RWPE1 (cell line): ENCODE results near the gene NOL4L.

Experiments used
- CTCF ChIA-PET: fragments of 350-600 bp; sonication (Branson Sonifier 250); formaldehyde crosslinking; extraction: SDS; loops from one replicate; lab custom pipeline; 2021; lab: Yijun Ruan, JAX
- POLR2A ChIA-PET: fragments of 400-600 bp; formaldehyde crosslinking; extraction: SDS; loops from one replicate; lab custom pipeline; 2020; ENCODE audit warnings: antibody characterized with exemption; ENCODE audit not compliant: low non-redundant PET; lab: Yijun Ruan, JAX
- DNase-seq: peaks from one replicate; pipeline ENCODE4 v3.0.0; 2012; ENCODE audit warnings: low spot score
- H3K27ac ChIP-seq: fragments of 450-650 bp; 2 replicates; pipeline ENCODE4 v1.5.1; 2017
- TF ChIP-seq, protein P1 (sequence below): fragments of 450-650 bp; conservative IDR thresholded peaks from 2 replicates; pipeline ENCODE4 v1.5.1; 2017; ENCODE audit warnings: low read depth, mild to moderate bottlenecking

NOL4L gene

DNA sequence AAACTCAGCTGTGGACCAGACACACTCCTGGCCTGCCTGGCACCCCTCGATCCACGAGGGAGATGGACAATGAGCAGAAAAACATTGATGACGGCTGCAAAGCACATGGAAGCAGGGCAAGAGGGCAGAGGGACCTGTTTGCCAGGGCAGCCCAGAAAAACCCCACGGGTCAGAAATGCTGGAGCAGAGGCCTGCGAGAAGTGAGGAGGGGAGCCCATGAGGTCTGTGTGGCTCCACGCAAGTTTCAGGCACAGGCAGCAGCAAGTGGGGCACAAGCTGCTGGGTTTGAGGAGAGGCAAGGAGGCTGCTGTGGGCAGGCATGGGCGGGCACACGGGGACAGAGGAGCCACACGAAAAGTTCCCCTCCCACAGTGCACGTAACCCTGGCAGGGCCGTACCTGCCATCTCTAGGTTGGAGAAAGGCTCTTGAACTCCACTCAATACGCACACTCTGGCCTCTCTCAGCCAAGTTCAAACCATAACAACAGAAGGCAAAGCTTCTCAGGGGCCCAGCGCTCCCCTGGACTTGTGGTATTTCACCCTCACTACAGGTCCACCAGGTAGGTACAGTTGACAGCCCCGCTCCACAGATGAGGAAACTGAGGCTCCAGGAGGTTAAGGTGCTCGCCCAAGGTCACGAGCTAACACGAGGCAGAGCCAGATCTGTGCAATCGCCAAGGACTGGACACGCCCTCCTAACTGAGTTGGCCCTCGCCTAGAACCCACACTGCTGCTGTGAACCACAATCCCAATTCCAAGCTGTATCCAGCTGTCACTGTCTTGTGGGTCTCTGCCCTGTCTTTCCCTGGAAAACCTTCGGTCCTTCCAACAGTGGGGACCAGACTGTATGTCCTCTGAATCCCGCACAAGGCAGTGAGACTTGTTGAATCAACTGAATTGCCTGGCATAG lies 108.2 kb downstream of the NOL4L start:
- no peak for DNase-seq
- ChIA-PET POLR2A (no interaction called here), CTCF (interaction anchor here (0.6 to 4.1 kb wide), 3 partner anchors 8 to 294 kb away, joined by 3 to 22 read pairs (median 4); no protein-coding TSS in a partner anchor)
- H3K27ac ChIP-seq: peak overlapping the region; percentile 93
- TF ChIP-seq, protein P1, sequence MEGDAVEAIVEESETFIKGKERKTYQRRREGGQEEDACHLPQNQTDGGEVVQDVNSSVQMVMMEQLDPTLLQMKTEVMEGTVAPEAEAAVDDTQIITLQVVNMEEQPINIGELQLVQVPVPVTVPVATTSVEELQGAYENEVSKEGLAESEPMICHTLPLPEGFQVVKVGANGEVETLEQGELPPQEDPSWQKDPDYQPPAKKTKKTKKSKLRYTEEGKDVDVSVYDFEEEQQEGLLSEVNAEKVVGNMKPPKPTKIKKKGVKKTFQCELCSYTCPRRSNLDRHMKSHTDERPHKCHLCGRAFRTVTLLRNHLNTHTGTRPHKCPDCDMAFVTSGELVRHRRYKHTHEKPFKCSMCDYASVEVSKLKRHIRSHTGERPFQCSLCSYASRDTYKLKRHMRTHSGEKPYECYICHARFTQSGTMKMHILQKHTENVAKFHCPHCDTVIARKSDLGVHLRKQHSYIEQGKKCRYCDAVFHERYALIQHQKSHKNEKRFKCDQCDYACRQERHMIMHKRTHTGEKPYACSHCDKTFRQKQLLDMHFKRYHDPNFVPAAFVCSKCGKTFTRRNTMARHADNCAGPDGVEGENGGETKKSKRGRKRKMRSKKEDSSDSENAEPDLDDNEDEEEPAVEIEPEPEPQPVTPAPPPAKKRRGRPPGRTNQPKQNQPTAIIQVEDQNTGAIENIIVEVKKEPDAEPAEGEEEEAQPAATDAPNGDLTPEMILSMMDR: no peak

DNA sequence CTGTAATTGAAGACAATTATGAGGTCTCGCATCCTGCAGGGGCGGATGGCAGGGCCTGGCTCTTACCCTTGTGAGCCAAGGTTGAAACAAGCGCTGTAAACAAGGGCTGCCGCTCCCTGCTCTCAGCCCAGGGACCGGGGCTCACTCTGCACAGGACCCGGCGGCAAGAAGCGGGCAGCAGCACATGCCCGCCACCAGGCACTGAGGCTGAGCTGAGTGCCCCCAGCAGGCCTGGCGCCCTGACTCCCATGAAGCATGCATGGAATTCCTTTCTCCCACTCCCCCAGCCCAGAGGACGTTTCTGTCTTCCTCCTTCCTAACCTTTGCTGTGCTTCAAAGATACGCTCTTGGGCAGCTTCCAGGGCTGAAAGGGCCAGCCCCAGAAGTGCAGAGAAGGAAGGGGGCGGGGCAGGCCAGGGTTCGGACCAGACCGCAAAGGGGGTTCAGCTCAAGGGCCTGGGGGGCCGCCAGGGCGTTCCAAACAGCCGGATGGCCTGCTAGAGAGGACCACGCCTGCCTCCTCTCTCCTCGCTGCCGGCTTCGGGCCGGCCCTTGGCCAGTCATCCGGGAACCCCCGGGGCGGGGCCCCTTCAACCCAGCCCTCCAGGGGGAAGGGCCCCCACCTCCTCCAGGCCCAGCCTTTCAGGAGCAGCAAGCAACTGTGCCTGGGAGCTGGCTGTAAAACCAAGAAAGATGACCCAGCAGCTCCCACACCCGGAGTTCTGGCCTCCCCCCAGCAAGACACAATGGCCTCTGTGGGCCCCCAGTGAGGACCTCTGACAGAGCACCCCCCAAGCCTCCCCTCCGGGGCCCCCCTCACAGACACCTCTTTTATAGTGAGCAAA lies 109.9 kb downstream of the NOL4L start:
- CTCF ChIA-PET: interaction anchor here (0.7 to 4.1 kb wide), 3 partner anchors 10 to 138 kb away, joined by 3 to 22 read pairs (median 4); no protein-coding TSS in a partner anchor
- TF ChIP-seq, protein P1: no peak
- DNase-seq: peak; percentile 99
- H3K27ac ChIP-seq: peak overlapping the region; percentile 93
- POLR2A ChIA-PET: interaction anchor here (0.6 kb wide), 1 partner anchor 251 kb away, joined by 3 read pairs; no protein-coding TSS in a partner anchor

DNA sequence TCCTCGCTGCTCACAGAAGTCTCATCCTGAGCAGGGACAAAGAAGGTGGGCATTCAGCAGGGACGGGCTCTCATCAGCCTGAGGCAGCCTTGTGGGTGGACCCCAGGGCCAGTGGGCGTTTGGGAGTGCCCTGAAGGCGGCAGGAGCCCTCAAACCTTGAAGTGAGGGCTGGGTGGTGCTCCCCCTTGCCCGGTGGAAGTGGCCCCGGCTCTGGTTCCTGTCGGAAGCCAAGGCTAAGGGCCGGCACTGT lies 110.5 kb downstream of the NOL4L start:
- DNase-seq: no peak
- peak overlapping the region; percentile 93 for H3K27ac ChIP-seq
- ChIA-PET POLR2A (interaction anchor here (0.6 kb wide), 1 partner anchor 251 kb away, joined by 3 read pairs; no protein-coding TSS in a partner anchor), CTCF (interaction anchor here (0.6 to 4.1 kb wide), 2 partner anchors 11 to 443 kb away, joined by 5 to 22 read pairs; no protein-coding TSS in a partner anchor)
- TF ChIP-seq, protein P1: no peak

DNA sequence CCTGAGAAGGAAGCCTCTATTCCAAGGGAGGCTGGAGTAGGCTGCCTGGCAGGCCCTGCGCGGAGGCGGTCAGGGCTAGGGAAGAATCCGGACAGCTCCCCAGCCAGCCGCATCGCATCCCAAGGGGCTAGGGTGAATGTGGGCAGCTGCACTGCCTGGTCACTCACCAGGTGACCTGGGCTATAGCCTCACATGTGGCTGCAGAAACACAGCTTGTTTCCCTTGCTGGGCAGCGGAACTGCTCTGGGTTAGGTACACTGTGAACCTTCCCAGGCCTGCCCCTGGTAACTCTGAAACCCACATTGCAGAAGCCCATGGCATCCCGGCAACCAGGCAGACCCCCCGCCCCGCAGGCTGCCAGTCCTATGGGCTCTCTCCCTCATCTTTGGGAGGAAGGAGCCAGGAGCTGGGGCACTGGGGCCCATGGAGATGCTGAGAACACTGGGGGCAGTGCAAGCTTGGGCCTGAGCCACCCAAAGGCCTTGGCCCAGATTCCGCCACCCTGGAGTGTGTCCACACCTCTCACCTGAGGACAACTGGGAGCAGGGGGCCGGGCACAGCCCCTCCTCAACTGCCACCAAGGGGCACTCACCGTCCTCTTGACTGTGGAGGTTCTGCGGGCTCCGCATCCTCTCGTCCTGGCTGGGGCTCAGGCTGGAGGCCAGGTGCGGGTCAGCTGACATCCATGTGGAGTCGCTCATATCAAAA lies 111.0 kb downstream of the NOL4L start:
- ChIA-PET POLR2A (interaction anchor here (0.5 kb wide), 1 partner anchor 49 kb away, joined by 5 read pairs; no protein-coding TSS in a partner anchor), CTCF (interaction anchor here (0.6 to 4.1 kb wide), 3 partner anchors 11 to 442 kb away, joined by 3 to 22 read pairs (median 5); no protein-coding TSS in a partner anchor)
- TF ChIP-seq, protein P1: no peak
- DNase-seq: no peak
- H3K27ac ChIP-seq: peak overlapping the region; percentile 93

DNA sequence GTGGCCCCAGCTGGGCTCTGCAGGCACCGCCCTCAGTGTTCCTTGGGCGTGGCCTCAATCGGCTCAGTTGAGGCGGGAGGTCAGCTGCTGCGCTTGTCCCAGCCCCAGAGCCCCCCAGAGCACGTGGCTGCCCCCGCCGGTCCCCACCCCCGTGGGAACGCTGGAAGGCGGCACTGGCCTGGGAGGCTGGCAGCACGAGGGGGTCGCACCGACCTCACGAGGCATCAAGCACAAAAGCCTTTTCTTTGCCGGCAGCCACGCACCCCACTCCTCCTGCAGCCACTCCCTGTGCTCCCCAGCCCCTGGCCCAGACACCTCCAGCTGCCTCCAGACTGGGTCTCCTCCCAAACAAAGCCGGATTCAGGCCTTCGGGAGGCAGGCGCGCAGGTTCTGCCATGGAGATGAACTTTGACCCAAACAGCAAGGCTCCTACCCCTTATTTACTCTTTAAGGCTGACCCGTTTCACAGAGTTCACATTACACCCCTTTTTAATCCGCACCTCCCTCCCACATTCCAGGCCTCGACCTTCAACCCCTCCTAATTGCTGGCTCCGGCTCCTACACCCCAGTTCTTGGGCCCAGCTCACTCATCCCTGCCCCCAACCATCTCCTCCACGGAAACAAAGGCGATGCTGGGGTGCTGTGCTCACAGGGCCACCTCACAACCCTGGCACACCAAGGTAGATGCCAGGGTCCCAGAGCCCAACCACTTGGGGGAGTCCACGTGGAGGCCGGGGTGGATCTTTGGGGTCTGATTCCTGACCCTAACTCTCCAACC lies 111.7 kb downstream of the NOL4L start:
- ChIA-PET CTCF (interaction anchor here (0.5 to 4.1 kb wide), 3 partner anchors 12 to 308 kb away, joined by 3 to 22 read pairs (median 3); no protein-coding TSS in a partner anchor), POLR2A (no interaction called here)
- no peak for DNase-seq
- TF ChIP-seq, protein P1: no peak
- H3K27ac ChIP-seq: peak overlapping the region; percentile 93
